ENCODE data around the gene AHRR.
"Not testable (repeated sequence)": the region's sequence is repeated elsewhere in the genome, so short reads cannot be mapped to it uniquely, and the experiment has no call there.

- not testable (repeated sequence) for TF ChIP-seq CTCF, POLR2AphosphoS5 (IDR thresholded peaks at IDR 0.05)
Observed at GRCh38 chr5:274346-274745, 47.2 kb upstream of the AHRR start.
